HG03025 (cell line): Measurements from ENCODE around the gene GOLT1A.

Experiments
- ATAC-seq: cut with Tn5 transposase; IDR thresholded peaks from one replicate; pipeline ENCODE4 v1.9.1; 2021; ENCODE audit warnings: mild to moderate bottlenecking, moderate library complexity; ENCODE audit not compliant: unreplicated experiment, low FRiP score

The GOLT1A gene

GRCh38 chr1:204221271-204221670, 7.5 kb upstream of the GOLT1A start:
- ATAC-seq, result no peak

DNA sequence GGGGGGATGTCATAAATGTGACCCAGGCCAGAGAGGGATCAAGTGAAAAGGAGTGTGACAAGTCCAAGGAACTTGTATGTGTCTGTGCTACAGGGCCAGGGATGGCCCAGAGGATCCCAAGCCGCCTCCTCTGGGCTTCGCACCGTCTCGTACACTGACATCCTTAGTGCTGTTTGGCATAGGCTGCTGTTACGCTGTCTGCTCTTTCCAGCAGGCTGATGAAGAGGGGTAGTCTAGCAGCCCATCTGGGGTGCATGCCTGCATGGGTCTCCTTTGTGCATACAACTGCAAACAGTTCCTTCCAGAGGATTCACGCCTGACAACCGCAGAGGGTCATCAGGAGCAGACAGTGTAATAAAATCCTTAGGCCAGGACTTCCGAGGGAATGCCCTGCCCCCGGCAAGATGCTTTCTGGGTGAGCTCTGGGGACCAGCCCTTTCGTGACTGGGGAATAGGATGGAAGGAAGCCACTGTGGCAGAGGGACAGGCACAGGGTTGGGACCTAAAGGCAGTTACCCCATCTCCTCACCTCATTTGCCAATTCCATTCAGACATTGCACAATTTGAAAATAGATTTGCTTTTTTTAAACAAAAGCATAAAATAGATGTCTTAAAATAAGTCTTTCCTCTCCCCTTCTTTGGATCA, 6.3 kb upstream of the GOLT1A start:
- ATAC-seq, result no peak

GRCh38 chr1:204218552-204218951, 4.8 kb upstream of the GOLT1A start:
- ATAC-seq, result no peak

GRCh38 chr1:204217648-204218000, 3.8 kb upstream of the GOLT1A start:
- no peak for ATAC-seq

- no peak for ATAC-seq
Measured at GRCh38 chr1:204216880-204217647, 3.3 kb upstream of the GOLT1A start.

DNA sequence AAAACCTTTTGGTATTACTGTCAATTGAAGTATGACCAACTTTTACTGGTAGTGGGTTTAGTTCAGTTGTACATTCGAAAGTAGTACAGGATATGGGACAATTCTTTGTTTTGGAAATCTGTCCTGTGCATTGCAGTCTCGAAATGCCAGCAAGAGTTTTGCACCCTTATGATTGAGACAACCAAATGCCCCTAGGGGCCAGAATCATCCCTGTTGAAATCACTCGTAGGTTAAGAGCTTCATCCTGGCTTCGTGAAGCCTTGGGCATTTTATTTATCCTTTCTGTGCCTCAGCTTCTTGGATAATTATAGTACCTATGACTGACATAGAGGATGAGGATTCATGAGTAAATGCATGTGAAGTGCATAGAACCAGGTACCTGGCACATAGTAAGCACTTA, 2.4 kb upstream of the GOLT1A start:
- no peak for ATAC-seq

DNA sequence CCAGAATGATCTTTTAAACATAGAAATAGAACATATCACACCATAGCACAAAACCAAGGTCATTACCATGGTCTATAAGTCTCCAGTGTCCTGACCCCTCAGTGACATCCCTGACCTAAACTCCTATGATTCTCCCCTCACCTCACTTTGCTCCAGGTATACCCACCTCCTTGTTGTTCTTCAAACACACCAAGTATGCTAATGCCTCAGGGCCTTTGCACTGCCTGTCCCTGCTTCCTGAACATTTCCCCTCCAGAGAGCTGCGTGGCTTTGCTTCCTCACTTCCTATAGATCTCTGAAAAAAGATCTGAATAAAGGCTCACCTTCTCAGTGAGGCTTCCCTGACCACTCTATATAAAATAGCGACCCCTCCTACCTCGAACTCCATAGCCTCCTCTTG, 1.1 kb downstream of the GOLT1A start:
- ATAC-seq, result no peak

DNA sequence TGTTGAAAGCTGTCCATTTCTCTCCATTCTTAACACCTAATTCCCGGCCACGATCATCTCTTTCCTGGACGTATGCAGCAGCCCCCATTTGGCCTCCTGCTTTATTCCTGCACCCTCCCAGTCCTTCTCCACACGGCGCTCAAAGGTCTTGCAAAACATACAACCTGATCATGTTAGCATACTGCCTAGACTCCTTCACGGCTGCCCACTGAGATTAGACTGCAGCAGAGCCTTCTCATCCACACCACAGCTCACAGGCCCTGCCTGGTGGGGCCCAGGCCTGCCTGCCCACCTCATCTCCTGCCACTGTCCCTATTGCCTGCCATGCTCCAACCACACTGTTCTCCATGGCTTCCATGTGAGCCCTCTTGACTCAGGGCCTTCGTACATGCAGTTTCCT, 2.7 kb downstream of the GOLT1A start:
- ATAC-seq, result no peak

DNA sequence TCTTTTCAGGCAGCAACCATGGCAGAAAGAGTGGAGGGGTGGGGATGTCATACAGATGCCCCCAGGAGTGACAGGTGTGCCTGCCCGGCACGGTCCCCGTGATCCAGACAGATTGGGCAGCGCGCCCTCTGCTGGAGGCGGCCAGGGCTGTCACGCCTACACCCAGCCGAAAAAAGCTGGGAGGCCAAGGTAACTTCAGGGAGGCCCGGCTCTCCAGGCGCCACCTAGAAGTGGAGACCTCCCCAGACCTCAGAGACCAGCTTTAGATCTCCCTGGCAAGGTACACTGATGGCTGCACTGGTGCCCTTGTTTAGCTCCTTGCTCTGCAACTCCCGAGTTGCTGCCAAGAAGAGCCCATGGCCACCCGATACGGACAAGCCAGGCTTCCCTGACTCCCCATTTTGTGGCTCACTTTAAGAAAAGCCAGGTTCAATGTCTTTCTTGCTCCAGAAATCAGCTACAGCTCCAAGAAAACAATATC, 6.6 kb downstream of the GOLT1A start:
- ATAC-seq, result no peak

GRCh38 chr1:204206121-204206520, 7.7 kb downstream of the GOLT1A start:
- no peak for ATAC-seq

DNA sequence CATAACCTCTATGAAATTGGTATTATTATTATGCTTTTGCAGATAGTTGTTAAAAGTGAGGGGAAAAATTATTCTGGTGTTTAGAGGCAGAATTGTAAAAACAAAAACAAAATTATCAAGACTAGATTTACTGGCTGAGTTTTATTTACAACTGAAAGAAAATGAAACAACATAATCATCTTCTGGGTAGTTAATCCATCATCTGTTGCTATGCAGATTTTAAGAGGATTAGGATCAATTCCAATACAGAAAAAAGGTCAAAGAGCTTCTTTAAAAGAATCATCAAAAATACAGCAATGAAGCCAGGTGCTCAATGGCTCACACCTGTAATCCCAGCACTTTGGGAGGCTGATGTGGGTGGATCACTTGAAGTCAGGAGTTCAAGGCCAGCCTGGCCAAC, 8.3 kb downstream of the GOLT1A start:
- ATAC-seq, result no peak

GRCh38 chr1:204204944-204205343, 8.8 kb downstream of the GOLT1A start:
- no peak for ATAC-seq

- ATAC-seq, result no peak
Measured at GRCh38 chr1:204203206-204203767, 10.5 kb downstream of the GOLT1A start.

DNA sequence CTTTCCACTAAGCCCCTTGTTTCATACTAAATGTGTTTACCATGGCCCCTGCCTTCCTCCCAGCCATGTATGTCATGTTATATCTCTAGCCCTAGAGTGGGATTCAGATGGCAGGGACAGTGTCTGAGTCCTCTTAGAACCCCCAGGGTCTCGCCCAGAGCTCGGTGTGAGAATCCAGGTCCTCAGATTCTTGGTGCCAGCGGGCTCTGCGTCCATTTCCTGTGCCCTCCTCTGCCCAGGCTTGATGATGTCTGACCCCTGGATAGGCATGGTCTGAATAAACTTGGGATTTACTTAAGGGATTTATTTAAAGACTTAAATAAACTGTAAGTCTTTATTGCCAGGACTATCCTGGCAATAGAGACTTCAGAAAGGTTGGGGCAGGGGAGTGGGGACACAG, 11.3 kb downstream of the GOLT1A start:
- ATAC-seq, result no peak

DNA sequence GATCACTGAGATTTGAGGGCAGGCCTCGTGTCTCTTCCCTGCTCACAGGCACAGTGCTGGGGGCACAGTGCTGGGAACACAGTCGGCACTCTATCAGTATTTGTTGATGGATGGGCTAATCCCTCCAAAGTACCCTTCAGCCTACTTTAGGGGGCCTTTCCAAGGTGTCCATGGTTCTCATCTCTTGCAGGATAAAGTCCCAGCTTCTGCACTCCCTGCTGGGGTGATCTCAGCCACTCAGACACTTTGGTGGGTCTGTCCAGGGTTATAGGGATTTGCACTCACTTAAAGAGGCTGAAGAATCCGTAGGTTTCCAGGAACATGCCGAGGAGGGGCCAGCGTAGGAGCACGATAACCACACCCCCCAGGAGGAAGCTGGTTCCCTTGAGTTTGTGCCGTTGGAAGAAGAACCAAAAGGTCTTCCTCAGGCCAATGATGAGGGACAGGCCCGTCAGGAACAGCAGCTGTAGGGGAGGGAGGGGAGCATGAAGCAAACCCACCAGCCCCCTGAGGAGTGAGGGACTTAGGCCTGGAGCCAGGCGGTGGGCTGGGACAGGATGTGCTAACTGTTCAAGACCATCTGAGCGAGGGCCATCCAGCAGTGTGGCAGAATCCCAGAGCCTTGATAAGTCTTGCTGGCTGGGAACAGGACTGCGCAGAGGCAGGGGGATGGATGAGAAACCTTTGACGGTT, 12.3 kb downstream of the GOLT1A start:
- no peak for ATAC-seq

- no peak for ATAC-seq
Measured at GRCh38 chr1:204199579-204199978, 14.2 kb downstream of the GOLT1A start.

DNA sequence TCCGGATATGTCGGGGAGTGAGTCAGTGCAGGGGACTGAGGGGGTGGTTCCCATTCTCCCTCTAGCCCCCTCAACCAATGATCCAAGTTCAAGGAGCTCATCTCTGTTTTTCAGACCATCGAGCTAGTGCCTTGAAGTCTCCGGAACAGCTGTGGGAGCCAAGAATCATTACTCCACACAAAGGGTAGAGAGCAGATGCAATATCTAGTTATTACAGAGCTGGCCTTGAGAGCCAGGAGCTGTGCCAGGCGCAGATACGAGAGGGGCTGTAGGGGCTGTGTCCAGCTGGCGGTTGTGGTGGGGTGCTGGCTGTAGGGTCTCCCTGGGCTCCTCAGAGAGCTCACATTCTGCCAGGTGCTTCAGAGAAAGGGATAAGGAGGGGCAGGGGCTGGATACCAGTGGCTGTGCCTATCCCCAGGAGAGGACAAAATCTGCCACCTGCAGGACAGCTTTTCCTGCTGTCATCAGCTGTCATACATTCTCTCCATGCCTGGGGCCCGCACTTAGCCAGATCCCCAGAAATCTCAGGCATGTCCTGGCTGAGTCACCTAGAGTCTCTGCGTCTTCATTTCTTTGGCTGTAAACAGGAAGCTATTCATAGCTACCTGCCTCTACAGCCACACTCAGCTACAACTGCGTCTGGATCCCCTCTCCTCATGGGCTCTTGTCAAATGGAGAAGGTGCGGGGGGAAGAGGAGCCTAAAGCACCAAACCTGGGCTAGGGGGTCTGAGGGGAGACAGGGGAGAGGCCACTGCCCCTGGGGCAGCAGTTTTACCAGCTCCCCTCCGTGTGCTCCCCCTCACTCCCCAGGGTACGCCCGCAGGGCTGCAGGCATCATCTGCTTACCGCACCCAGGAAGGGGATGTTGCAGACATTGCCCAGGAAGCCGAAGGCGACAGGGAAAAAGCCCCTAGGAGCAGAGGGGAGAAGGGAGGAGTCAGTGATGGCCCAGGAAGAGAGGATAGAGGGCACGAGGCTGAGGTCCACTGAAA, 15.1 kb downstream of the GOLT1A start:
- no peak for ATAC-seq

DNA sequence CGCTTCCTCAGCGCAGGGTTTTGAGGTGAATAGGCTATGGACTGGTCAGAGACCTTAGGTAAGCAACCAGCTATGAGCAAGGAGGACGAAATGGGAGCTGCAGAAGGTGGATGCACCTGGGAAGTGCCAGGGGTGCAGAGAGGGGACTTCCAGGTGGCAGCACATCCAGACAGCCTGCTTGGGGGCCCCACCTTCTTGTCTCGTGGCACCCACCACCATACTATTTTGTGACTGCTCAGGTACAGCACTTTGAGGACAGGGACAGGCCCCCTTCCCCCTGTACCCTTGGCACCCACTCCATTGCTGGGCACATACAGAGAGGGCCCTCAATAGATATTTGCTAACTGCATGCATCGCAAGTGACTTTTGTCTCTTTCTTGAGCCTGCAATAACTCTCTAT, 16.7 kb downstream of the GOLT1A start:
- ATAC-seq, result no peak

GRCh38 chr1:204196068-204196795, 17.6 kb downstream of the GOLT1A start, which contains the start of gene KISS1:
Gene KISS1 (minus strand): TSS chr1:204196491. CDS start chr1:204192876, 3,615 bp downstream.
- no peak for ATAC-seq
